Fibroblast of pulmonary artery (primary cell): ENCODE results near the gene IGLL1.
"Not testable (repeated sequence)": the region's sequence is repeated elsewhere in the genome, so short reads cannot be mapped to it uniquely, and the experiment has no call there.

Experiments
- DNase-seq: peaks from one replicate; pipeline ENCODE4 v3.0.0-alpha.2; 2010; ENCODE audit warnings: low read depth
- H3K4me3 ChIP-seq: replicated peaks from 2 replicates; pipeline ENCODE4 v1.5.1; 2011; ENCODE audit warnings: low read depth, mild to moderate bottlenecking, control low read depth, low read length, moderate library complexity
- TF ChIP-seq, protein P1 (sequence below): IDR thresholded peaks from 2 replicates; pipeline ENCODE4 v1.5.1; 2011; ENCODE audit warnings: mild to moderate bottlenecking, control low read depth, low read length, inconsistent platforms; ENCODE audit errors: missing control alignments

IGLL1 gene

DNA sequence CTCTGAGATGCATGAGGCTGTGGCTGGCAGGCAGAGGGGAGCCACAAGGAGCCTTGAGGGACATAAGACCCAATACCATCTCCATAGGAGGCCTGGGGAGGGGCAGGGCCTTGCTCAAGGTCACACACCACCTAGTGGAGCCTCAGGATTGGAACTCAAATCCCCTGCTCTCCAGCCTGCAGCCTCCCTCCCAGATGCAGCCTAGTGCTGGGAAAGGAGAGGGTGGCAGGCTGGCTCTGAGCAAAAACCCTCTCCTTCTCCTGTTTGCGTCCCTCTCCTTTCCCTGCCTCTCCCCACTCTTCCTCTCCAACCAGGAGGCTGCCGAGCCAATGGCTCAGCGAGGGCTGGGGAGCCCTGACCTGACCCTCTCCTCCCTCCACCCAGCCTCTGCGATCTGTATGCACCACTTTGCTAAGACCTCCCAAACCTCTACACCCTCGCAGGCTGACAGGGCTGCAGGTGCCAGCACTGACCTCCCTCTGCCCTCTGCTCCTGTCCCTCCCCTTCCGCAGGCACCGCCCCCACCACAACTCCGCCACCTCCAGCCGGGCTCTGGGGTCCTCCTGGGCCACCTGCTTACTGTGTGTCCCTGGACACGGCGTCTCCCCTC is 14.7 kb downstream of the IGLL1 start:
- H3K4me3 ChIP-seq, result no peak overlapping the region
- TF ChIP-seq, protein P1, sequence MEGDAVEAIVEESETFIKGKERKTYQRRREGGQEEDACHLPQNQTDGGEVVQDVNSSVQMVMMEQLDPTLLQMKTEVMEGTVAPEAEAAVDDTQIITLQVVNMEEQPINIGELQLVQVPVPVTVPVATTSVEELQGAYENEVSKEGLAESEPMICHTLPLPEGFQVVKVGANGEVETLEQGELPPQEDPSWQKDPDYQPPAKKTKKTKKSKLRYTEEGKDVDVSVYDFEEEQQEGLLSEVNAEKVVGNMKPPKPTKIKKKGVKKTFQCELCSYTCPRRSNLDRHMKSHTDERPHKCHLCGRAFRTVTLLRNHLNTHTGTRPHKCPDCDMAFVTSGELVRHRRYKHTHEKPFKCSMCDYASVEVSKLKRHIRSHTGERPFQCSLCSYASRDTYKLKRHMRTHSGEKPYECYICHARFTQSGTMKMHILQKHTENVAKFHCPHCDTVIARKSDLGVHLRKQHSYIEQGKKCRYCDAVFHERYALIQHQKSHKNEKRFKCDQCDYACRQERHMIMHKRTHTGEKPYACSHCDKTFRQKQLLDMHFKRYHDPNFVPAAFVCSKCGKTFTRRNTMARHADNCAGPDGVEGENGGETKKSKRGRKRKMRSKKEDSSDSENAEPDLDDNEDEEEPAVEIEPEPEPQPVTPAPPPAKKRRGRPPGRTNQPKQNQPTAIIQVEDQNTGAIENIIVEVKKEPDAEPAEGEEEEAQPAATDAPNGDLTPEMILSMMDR, result peak; percentile 13
- peak; percentile 3 for DNase-seq

DNA sequence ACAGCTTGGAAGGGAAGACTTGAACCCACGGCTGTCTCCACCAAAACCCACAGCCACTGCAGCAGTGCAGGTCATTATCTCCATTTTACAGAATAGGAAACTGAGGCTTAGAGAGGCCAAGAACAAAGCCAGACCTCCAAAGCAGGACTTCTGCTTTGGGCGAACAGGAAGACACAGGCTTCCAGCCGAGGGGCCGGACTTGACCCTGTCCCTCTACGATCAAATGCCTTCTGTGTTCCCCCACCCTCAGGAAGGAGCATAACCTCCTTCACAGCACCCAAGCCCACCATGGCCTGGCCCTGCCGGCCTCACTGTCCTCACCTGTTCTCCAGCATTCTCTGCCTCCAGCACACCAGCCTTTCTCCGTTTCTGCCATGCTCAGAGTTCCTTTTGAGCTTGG is 15.8 kb downstream of the IGLL1 start:
- H3K4me3 ChIP-seq, result no peak overlapping the region
- TF ChIP-seq, protein P1, result no peak
- no peak for DNase-seq

DNA sequence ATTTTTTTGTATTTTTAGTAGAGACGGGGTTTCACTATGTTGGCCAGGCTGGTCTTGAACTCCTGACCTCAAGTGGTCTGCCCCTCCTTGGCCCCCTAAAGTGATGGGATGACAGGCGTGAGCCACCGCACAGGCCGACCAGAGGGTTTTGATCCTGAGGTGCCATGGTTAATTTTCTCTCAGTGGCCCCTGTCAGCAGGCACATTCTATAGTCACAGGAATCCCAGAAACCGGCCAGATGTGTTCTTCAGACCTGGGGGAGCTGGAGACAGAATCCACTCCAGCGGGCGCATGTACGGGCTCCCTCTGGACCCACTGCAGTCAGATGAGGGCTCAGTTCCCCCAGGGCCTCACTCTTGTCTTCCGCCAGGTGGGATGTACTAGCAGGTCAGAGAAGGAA is 17.0 kb downstream of the IGLL1 start:
- H3K4me3 ChIP-seq, result no peak overlapping the region
- TF ChIP-seq, protein P1, result no peak
- DNase-seq, result no peak

DNA sequence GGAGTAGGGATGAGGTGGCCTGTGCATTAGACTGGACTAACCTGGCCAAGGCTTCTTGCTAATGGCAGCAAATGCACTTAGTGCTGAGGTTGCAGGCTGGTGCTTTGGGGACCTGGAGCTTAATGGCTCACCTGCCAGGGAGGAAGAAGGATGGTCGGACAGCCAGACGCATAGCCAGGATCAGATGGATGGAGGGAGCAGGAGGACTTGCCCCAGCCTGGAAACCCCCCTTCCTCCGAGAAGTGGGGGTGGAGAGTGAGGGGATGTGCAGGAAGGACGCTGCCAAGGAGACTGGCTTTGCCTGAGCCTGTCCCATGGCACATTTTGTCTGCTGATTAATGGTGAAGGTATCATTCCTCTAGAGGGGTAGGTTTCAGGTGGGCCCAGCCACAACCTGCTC is 17.9 kb downstream of the IGLL1 start:
- TF ChIP-seq, protein P1, result no peak
- no peak overlapping the region for H3K4me3 ChIP-seq
- DNase-seq, result no peak

DNA sequence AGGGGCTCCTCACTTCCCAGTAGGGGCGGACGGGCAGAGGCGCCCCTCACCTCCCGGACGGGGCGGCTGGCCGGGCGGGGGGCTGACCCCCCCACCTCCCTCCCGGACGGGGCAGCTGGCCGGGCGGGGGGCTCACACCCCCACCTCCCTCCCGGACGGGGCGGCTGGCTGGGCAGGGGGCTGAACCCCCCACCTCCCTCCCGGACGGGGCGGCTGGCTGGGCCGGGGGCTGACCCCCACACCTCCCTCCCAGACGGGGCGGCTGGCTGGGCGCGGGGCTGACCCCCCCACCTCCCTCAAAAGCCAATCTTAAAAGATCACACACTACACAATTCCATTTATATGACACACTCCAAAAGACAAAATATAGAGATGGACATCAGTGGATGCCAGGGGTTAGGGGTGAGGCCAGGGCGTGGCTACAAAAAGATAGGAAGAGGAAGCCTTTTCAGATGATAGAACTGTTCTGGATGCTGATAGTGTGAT is 19.0 kb downstream of the IGLL1 start:
- not testable (repeated sequence) for DNase-seq

DNA sequence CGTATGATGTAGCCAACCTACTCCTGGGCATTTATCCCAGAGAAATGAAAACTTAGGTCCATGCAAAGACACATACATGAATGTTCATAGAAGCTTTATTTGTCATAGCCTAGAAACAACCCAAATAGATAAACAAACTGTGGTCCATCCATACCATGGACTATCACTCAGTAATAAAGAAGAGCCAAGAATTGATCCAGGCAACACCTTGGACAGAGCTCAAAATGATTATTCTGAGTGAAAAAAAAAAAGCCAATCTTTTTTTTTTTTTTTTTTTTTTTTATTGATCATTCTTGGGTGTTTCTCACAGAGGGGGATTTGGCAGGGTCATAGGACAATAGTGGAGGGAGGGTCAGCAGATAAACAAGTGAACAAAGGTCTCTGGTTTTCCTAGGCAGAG is 19.9 kb downstream of the IGLL1 start:
- not testable (repeated sequence) for H3K4me3 ChIP-seq, DNase-seq

More for the DNA sequence above, 19.0 kb downstream of the IGLL1 start:
- not testable (repeated sequence) for H3K4me3 ChIP-seq

DNA sequence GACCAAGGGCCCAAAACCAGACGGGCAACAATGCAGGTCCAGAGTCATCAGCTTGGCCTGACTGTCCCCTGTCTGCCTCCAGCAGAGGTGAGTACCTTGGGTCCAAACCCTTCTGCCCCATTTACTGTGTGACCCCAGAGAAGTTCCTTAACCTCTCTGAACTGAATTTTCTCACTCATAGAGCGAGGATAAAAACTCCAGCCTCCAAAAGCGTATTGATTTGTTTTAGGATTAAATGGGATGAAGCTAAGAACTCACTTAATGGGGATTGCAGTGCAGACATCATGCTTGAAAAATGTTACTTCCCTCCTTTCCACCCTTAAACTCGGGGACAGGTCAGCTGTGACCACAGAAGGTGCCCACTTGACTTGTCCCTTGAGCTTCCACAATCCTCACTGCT is 22.6 kb downstream of the IGLL1 start:
- TF ChIP-seq, protein P1, result no peak
- no peak for DNase-seq
- H3K4me3 ChIP-seq, result no peak overlapping the region

DNA sequence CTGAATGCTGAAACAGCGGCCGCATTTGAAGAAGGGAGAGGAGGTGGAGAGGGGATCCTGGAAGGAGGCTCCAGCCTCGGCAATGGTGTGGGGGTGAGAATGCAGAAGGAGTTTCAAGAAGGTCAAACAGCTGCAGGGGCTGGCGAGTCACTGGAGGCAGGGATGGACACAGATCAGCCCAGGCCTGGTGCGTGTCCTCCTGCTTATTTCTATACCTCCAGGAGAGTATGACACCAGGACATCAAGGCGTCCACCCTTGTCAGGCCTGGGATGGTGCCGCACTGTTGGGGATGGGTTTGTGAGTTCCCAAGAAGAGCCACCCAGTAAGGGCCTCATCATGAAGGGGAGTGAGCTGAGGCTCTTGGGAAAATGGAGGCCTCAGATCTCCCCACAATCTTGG is 23.1 kb downstream of the IGLL1 start:
- H3K4me3 ChIP-seq, result no peak overlapping the region
- DNase-seq, result no peak
- TF ChIP-seq, protein P1, result no peak
